Measurements from ENCODE around the gene RFTN1.

DNA sequence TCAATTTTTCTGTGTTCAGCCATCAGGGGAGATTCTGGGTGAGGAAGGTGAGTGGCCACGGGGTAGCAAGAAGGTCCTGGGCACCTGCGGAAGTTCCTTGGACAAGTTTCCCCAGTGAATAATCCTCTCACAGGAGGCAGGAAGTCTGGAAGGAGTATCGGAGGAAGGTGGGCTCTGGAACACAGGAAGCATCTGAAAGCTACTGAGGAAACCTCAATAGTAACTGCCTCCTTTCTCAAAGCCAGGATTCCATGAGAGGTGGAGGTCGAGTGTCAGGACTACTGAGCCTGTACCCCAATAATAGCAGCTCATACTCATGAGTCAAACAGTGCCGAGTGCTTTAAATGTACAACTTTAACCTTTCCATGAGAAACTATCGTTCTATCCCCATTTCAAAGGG lies 137.6 kb downstream of the RFTN1 start:
- TF ChIP-seq, protein P1, sequence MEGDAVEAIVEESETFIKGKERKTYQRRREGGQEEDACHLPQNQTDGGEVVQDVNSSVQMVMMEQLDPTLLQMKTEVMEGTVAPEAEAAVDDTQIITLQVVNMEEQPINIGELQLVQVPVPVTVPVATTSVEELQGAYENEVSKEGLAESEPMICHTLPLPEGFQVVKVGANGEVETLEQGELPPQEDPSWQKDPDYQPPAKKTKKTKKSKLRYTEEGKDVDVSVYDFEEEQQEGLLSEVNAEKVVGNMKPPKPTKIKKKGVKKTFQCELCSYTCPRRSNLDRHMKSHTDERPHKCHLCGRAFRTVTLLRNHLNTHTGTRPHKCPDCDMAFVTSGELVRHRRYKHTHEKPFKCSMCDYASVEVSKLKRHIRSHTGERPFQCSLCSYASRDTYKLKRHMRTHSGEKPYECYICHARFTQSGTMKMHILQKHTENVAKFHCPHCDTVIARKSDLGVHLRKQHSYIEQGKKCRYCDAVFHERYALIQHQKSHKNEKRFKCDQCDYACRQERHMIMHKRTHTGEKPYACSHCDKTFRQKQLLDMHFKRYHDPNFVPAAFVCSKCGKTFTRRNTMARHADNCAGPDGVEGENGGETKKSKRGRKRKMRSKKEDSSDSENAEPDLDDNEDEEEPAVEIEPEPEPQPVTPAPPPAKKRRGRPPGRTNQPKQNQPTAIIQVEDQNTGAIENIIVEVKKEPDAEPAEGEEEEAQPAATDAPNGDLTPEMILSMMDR (IDR thresholded peaks at IDR 0.05): no peak
- TF ChIP-seq EP300 (IDR thresholded peaks at IDR 0.05): no peak
- TF ChIP-seq POLR2A (IDR thresholded peaks at IDR 0.05): no peak

Measured in ovary (tissue), 3 donors.